Nephron progenitor cell (in vitro differentiated cells): ENCODE results near the gene ZNF391.

Experiments used
- DNase-seq: peaks from one replicate; pipeline ENCODE4 v3.0.0; 2021
- H3K27ac Mint-ChIP-seq: 2 replicates; pipeline ENCODE4 v1.8.0; 2021; ENCODE audit warnings: mild to moderate bottlenecking, moderate library complexity, mixed read lengths
- H3K27me3 Mint-ChIP-seq: 2 replicates; pipeline ENCODE4 v1.8.0; 2021; ENCODE audit warnings: mild to moderate bottlenecking, low read depth, mixed read lengths; ENCODE audit not compliant: poor library complexity
- H3K36me3 Mint-ChIP-seq: 2 replicates; pipeline ENCODE4 v1.8.0; 2021; ENCODE audit warnings: low read depth, mixed read lengths
- H3K4me1 Mint-ChIP-seq: 2 replicates; pipeline ENCODE4 v1.8.0; 2021; ENCODE audit warnings: mixed read lengths
- H3K4me3 Mint-ChIP-seq: 2 replicates; pipeline ENCODE4 v1.8.0; 2021; ENCODE audit warnings: mild to moderate bottlenecking, moderate library complexity, mixed read lengths
- H3K9me3 Mint-ChIP-seq: 2 replicates; pipeline ENCODE4 v1.8.0; 2021; ENCODE audit warnings: mild to moderate bottlenecking, moderate library complexity, mixed read lengths
- TF ChIP-seq, protein P1 (sequence below): fragments of 200-600 bp; sonication (generic); IDR thresholded peaks from 2 replicates; pipeline ENCODE4 v1.5.0; 2021; ENCODE audit warnings: antibody characterized with exemption

The ZNF391 gene

DNA sequence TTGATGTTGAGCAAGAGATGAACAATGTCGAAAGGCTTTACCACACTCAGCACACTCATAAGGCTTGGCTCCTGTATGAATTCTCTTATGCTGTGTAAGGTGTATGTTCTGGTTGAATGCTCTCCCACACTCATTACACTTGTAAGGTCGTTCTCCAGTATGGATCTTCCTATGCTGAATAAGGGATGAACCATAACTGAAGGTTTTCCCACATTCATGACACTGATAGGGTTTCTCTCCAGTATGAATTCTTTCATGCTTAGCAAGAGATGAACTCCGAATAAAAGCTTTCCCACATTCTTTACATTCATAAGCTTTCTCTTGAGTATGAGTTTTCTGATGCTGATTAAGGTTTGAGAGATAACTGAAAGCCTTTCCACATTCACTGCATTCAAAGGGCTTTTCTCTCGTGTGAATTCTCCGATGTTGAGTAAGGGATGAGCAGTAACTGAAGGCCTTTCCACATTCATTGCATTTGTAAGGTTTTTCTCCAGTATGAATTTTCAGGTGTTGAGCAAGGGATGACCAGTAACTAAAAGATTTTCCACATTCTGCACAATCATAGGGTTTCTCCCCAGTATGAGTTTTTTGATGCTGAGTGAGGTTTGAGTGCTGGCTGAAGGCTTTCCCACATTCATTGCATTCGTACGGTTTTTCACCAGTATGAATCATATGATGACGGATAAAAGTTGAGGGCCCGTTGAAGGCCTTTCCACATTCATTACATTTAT is 63.3 kb downstream of the ZNF391 start:
- TF ChIP-seq, protein P1, sequence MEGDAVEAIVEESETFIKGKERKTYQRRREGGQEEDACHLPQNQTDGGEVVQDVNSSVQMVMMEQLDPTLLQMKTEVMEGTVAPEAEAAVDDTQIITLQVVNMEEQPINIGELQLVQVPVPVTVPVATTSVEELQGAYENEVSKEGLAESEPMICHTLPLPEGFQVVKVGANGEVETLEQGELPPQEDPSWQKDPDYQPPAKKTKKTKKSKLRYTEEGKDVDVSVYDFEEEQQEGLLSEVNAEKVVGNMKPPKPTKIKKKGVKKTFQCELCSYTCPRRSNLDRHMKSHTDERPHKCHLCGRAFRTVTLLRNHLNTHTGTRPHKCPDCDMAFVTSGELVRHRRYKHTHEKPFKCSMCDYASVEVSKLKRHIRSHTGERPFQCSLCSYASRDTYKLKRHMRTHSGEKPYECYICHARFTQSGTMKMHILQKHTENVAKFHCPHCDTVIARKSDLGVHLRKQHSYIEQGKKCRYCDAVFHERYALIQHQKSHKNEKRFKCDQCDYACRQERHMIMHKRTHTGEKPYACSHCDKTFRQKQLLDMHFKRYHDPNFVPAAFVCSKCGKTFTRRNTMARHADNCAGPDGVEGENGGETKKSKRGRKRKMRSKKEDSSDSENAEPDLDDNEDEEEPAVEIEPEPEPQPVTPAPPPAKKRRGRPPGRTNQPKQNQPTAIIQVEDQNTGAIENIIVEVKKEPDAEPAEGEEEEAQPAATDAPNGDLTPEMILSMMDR = no peak
- Mint-ChIP-seq H3K27ac (no peak overlapping the region), H3K4me1 (no peaks in the 10 kb centered on the region), H3K4me3 (no peak overlapping the region), H3K27me3 (peaks cover 6% of the 10 kb centered on the region), H3K36me3 (peaks cover 98% of the 10 kb centered on the region), H3K9me3 (peaks cover 93% of the 10 kb centered on the region)
- no peak for DNase-seq

DNA sequence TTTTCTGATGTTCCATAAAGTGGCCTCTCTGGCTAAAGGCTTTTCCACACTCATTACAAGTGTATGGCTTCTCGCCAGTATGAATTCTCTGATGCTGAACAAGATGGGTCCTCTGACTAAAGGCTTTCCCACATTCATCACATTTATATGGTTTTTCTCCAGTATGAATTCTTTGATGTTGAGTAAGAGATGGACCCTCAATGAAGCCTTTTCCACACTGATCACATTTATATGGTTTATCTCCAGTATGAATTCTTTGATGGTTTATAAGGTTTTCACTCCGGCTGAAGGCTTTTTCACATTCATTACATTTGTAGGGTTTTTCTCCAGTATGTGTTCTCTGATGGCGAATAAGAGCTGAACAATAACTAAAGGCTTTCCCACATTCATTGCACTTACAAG is 63.9 kb downstream of the ZNF391 start:
- DNase-seq = no peak
- peaks cover 100% of the 10 kb centered on the region for H3K9me3 Mint-ChIP-seq
- H3K27me3 Mint-ChIP-seq = peaks cover 6% of the 10 kb centered on the region
- H3K36me3 Mint-ChIP-seq = peaks cover 100% of the 10 kb centered on the region
- H3K4me3 Mint-ChIP-seq = no peak overlapping the region
- H3K27ac Mint-ChIP-seq = no peak overlapping the region
- no peaks in the 10 kb centered on the region for H3K4me1 Mint-ChIP-seq
- TF ChIP-seq, protein P1 = no peak
